AG09309 (cell line): Measurements from ENCODE around the gene ATAD3C.
"Not testable (repeated sequence)": the region's sequence is repeated elsewhere in the genome, so short reads cannot be mapped to it uniquely, and the experiment has no call there.

Experiments used
- DNase-seq: peaks from one replicate; pipeline ENCODE4 v3.0.0-alpha.2; 2010; ENCODE audit warnings: low read depth
- H3K4me3 ChIP-seq: 2 replicates; pipeline ENCODE4 v1.5.1; 2011; ENCODE audit warnings: mild to moderate bottlenecking, low read depth, low read length, moderate library complexity; ENCODE audit not compliant: control insufficient read depth
- TF ChIP-seq, protein P1 (sequence below): IDR thresholded peaks from 2 replicates; pipeline ENCODE4 v1.5.1; 2011; ENCODE audit warnings: mild to moderate bottlenecking, low read depth, low read length, inconsistent platforms; ENCODE audit not compliant: insufficient read depth, control insufficient read depth; ENCODE audit errors: missing control alignments

Gene ATAD3C

GRCh38 chr1:1460540-1461130 lies 11.1 kb downstream of the ATAD3C start:
- no peak for DNase-seq
- H3K4me3 ChIP-seq, result no peak overlapping the region
- TF ChIP-seq, protein P1, sequence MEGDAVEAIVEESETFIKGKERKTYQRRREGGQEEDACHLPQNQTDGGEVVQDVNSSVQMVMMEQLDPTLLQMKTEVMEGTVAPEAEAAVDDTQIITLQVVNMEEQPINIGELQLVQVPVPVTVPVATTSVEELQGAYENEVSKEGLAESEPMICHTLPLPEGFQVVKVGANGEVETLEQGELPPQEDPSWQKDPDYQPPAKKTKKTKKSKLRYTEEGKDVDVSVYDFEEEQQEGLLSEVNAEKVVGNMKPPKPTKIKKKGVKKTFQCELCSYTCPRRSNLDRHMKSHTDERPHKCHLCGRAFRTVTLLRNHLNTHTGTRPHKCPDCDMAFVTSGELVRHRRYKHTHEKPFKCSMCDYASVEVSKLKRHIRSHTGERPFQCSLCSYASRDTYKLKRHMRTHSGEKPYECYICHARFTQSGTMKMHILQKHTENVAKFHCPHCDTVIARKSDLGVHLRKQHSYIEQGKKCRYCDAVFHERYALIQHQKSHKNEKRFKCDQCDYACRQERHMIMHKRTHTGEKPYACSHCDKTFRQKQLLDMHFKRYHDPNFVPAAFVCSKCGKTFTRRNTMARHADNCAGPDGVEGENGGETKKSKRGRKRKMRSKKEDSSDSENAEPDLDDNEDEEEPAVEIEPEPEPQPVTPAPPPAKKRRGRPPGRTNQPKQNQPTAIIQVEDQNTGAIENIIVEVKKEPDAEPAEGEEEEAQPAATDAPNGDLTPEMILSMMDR, result no peak

GRCh38 chr1:1461721-1462317 lies 12.3 kb downstream of the ATAD3C start:
- H3K4me3 ChIP-seq, result no peak overlapping the region
- no peak for DNase-seq
- TF ChIP-seq, protein P1, result no peak

- TF ChIP-seq, protein P1, result no peak
- no peak overlapping the region for H3K4me3 ChIP-seq
- DNase-seq, result no peak
Observed at GRCh38 chr1:1462318-1462966, 13.0 kb downstream of the ATAD3C start.

- no peak overlapping the region for H3K4me3 ChIP-seq
- TF ChIP-seq, protein P1, result no peak
- DNase-seq, result no peak
Observed at GRCh38 chr1:1463312-1463711, 13.8 kb downstream of the ATAD3C start.

DNA sequence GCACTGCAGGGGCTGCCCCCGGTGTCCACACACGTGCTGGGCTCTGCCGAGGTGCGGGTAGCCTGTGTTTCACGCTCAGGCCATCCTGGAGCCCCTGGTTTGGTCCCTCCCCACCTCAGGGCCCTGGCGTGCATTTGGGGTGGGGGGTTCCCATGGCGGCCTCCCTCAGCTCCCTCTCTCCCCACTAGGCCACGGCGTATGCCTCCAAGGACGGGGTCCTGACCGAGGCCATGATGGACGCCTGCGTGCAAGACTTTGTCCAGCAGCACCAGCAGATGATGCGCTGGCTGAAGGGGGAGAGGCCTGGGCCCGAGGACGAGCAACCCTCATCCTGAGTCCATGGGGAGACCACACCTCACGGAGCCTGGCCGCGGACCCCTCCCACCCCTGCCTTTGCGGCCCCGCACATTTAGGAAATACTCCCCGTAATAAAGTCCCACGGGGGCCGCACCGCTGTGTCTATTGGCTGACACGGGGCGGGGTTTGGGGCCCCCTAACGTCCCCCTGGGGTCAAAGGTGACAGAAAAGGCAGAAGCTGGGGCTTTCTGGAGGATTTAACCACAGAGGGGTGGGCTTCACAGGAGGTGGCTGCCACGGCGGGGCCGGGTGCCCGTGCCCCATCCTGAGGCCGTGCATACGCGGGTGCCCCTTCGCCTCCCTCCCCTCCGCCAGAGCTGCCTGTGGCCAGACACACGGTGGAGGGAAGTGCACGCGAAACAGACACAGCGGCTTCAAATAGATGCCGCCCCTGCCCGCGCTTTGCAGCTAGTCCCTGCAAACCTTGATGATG lies 18.9 kb downstream of the ATAD3C start:
- H3K4me3 ChIP-seq, DNase-seq: not testable (repeated sequence)

DNA sequence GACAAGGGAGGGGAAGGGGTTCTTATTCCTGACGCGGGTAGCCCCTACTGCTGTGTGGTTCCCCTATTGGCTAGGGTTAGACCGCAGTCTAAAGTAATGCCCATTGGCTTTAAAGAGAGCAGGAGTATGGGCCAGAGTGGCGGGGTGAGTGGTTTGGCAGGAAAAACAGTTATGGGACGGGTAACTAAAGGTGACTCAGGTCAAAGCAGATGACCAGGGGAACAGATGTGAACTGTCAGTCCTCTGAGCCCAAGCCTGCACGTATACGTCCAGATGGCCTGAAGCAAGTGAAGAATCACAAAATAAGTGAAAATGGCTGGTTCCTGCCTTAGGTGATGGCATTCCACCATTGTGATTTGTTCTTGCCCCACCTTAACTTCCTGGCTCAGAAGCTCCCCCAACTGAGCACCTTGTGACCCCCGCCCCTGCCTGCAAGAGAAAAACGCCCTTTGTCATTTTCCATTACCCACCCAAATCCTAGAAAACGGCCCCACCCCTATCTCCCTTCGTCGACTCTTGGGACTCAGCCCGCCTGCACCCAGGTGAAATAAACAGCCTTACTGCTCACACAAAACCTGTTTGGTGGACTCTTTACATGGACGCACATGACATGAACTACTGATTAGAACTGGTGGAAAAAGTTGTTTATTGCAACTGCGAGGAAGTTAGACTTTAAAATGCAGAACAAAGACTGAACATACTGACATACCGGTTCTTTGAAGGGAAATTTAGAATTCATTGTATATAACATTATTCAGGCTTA lies 21.3 kb downstream of the ATAD3C start:
- no peak for DNase-seq
- peak overlapping the region; percentile 46 for H3K4me3 ChIP-seq
- TF ChIP-seq, protein P1, result no peak
